Pancreas (tissue), 10 donors: Measurements from ENCODE around the gene PPM1F. TPM values are rescaled to one million over a fixed set of nuclear protein-coding genes. Genes with fewer than 3 reads are reported as not detected.

Source experiments
- ATAC-seq, 4 donors: fragments of 200-7000 bp; cut with Tn5 transposase; one replicate each; pipeline versions ENCODE4 v1.8.0 to v1.9.1; 2020; ENCODE audit warnings: mild to moderate bottlenecking in 4 of 4, moderate library complexity in 4 of 4
- DNase-seq, 6 donors: peaks; one replicate each; pipeline ENCODE4 v3.0.0-alpha.2; 2020
- FAIRE-seq: peaks from 2 replicates; lab custom pipeline; 2012; peaks lifted over from hg19 to GRCh38; lab: Jason Lieb, UNC
- H3K27ac ChIP-seq, 4 donors: fragments of 200-600 bp; sonication (generic); 1 replicate in 3 of 4; 2 replicates in 1 of 4; pipeline versions ENCODE4 v1.5.0 to v1.8.0; 2020
- H3K27me3 ChIP-seq, 4 donors: fragments of 200-600 bp; one replicate each; pipeline ENCODE4 v1.8.0; 2021
- H3K36me3 ChIP-seq, 3 donors: fragments of 200-600 bp; sonication (generic) in 1 of 3; one replicate each; pipeline versions ENCODE4 v1.5.0 to v1.8.0; 2020 to 2021
- H3K4me1 ChIP-seq, 3 donors: fragments of 200-600 bp; one replicate each; pipeline ENCODE4 v1.8.0; 2021
- H3K4me3 ChIP-seq, 4 donors: fragments of 200-600 bp; sonication (generic) in 2 of 4; one replicate each; pipeline versions ENCODE4 v1.5.0 to v1.8.0; 2020 to 2021
- H3K9me3 ChIP-seq, 4 donors: fragments of 200-600 bp; one replicate each; pipeline ENCODE4 v1.8.0; 2021
- CTCF ChIP-seq, 4 donors: fragments of 200-600 bp; sonication (generic) in 3 of 4; IDR thresholded peaks; one replicate each; pipeline versions ENCODE4 v1.5.0 to v1.8.0; 2021; ENCODE audit warnings: antibody characterized with exemption in 4 of 4
- WGBS, 2 donors: extraction: QIAGEN DNeasy Blood & Tissue Kit; methylation state at CpG; one replicate each; pipeline ENCODE4 v1.1.7; 2013; 5-methylcytosine and 5-hydroxymethylcytosine counted together
- intact Hi-C, 3 donors: fragments of 100-400 bp; cut with DNase I; formaldehyde crosslinking; loops; one replicate each; pipeline versions ENCODE4 v1.11.1 to v1.14.2; 2022
- polyA plus RNA-seq, 2 donors: library from polyadenylated mRNA; stranded (reverse); fragments of 200-250 nt; gene quantifications; one replicate each; pipeline ENCODE4 v1.2.3, GENCODE V29; 2013
- total RNA-seq, 6 donors: library from RNA; stranded (reverse); fragmentation: NEBNext Ultra II Directional in 4 of 6; extraction: Animal tissue kit (Norgen Biotek cat#: 25700) in 4 of 6; gene quantifications; one replicate each; pipeline versions ENCODE4 v1.2.1 to v1.2.4, GENCODE V29; 2021 to 2023
- donor health status: healthy with polysubstance abuse.
- donor health status: DM: no; HTN: no; CAD: no; lungs with moderate emphysema.
- donor health status: DM: no; HTN: no; CAD: no.
- donor health status: control.
- donor health status: control.
- donor health status: Bipolar disorder and iron deficiency.
- donor health status: DM: yes; HTN: yes; CAD: no.
- donor health status: DM: no; HTN: no; CAD: no.
- donor health status: DM: no; HTN: no; CAD: no.
- donor health status: DM: yes; HTN: yes; CAD: no.

The PPM1F gene
- total and polyA plus RNA-seq, 8 donors = 9.2 to 16.0 (median 10.2) TPM

- Histone ChIP-seq H3K4me1 (peaks cover 0 to 19% (median 14%) of the 10 kb centered on the region in 3 donors), H3K9me3 (no peaks in the 10 kb centered on the region), H3K27ac (peak overlapping the region in 3 of 4 donors; percentile 89 to 94 (median 93)), H3K27me3 (no peaks in the 10 kb centered on the region), H3K36me3 (no peaks in the 10 kb centered on the region), H3K4me3 (peak overlapping the region in 1 of 4 donors; percentile 60)
- TF ChIP-seq CTCF (IDR thresholded peaks at IDR 0.05) = no peak
- WGBS, 2 donors = 66 to 70% methylated on average over 11 of the region's 11 CpGs
- FAIRE-seq (no peak), DNase-seq (peak in 2 of 6 donors; percentile 31 to 79), ATAC-seq (no peak)
- intact Hi-C loops = loop anchor here in 1 of 3 donors (5.0 kb wide), 1 partner anchor 227 kb away; no protein-coding TSS in a partner anchor
Observed at GRCh38 chr22:21938906-21939305, 13.7 kb downstream of the PPM1F start.

- ATAC-seq (peak; percentile 91 to 94 (median 91)), FAIRE-seq (no peak), DNase-seq (peak; percentile 91 to 100 (median 94))
- peak; percentile 97 to 100 (median 100) for TF ChIP-seq CTCF (IDR thresholded peaks at IDR 0.05)
- Histone ChIP-seq H3K4me3 (peak overlapping the region; percentile 26 to 60 (median 48)), H3K9me3 (no peaks in the 10 kb centered on the region), H3K27ac (peak overlapping the region; percentile 89 to 94 (median 92)), H3K36me3 (peaks cover 0 to 6% (median under 1%) of the 10 kb centered on the region in 3 donors), H3K27me3 (no peaks in the 10 kb centered on the region), H3K4me1 (peaks cover 0 to 19% (median 14%) of the 10 kb centered on the region in 3 donors)
- 1 to 2% methylated on average over 38 to 42 of the region's 42 CpGs for WGBS, 2 donors
- intact Hi-C loops = loop anchor here in 1 of 3 donors (5.0 kb wide), 1 partner anchor 226 kb away; no protein-coding TSS in a partner anchor
Observed at GRCh38 chr22:21938071-21938822, 14.4 kb downstream of the PPM1F start.

GRCh38 chr22:21937821-21938070, 14.9 kb downstream of the PPM1F start:
- H3K36me3 ChIP-seq = peaks cover 0 to 11% (median 6%) of the 10 kb centered on the region in 3 donors
- peak; percentile 46 to 59 (median 56) for ATAC-seq
- no peaks in the 10 kb centered on the region for H3K27me3 ChIP-seq
- H3K4me3 ChIP-seq = peak overlapping the region in 3 of 4 donors; percentile 44 to 60 (median 53)
- WGBS, 2 donors = 3 to 4% methylated on average over 8 of the region's 8 CpGs
- no peaks in the 10 kb centered on the region for H3K9me3 ChIP-seq
- no peak for TF ChIP-seq CTCF (IDR thresholded peaks at IDR 0.05)
- no peak for FAIRE-seq
- H3K27ac ChIP-seq = peak overlapping the region; percentile 89 to 94 (median 92)
- intact Hi-C loops = loop anchor here in 1 of 3 donors (5.0 kb wide), 1 partner anchor 225 kb away; no protein-coding TSS in a partner anchor
- DNase-seq = peak in 1 of 6 donors; percentile 73
- H3K4me1 ChIP-seq = peaks cover 0 to 19% (median 14%) of the 10 kb centered on the region in 3 donors

GRCh38 chr22:21937041-21937820, 15.4 kb downstream of the PPM1F start:
- TF ChIP-seq CTCF (IDR thresholded peaks at IDR 0.05) = no peak
- Histone ChIP-seq H3K36me3 (peaks cover 3 to 16% (median 11%) of the 10 kb centered on the region in 3 donors), H3K27ac (peak overlapping the region; percentile 89 to 94 (median 92)), H3K4me3 (peak overlapping the region in 2 of 4 donors; percentile 53 to 60), H3K27me3 (no peaks in the 10 kb centered on the region), H3K4me1 (peaks cover 0 to 19% (median 14%) of the 10 kb centered on the region in 3 donors), H3K9me3 (no peaks in the 10 kb centered on the region)
- DNase-seq = peak in 3 of 6 donors; percentile 43 to 78 (median 74)
- ATAC-seq = peak in 2 of 4 donors; percentile 2 to 9
- intact Hi-C loops = loop anchor here in 1 of 3 donors (5.0 kb wide), 1 partner anchor 225 kb away; no protein-coding TSS in a partner anchor
- FAIRE-seq = no peak
- WGBS, 2 donors = 64 to 68% methylated on average over 20 of the region's 20 CpGs
